K562 (cell line): ENCODE results near the gene ACAA2. TPM values are rescaled to one million over a fixed set of nuclear protein-coding genes. Genes with fewer than 3 reads are reported as not detected.

Experiments used
- ATAC-seq: fragments of 200-7000 bp; cut with Tn5 transposase; 3 replicates; pipeline ENCODE4 v1.9.1; 2020; ENCODE audit warnings: moderate library complexity
- Bru-seq: library from RNA; stranded (reverse); fragments of 400-500 nt; gene quantifications from one replicate; lab custom pipeline; 2021; lab: Mats Ljungman, UMichigan
- BruChase-seq, 2 experiments: library from RNA; stranded (reverse); fragments of 400-500 nt; gene quantifications; one replicate each; lab custom pipeline; 2021; lab: Mats Ljungman, UMichigan
- BruUV-seq: library from RNA; stranded (reverse); fragments of 400-500 nt; replicated peaks from 2 replicates; lab custom pipeline; 2021; lab: Mats Ljungman, UMichigan
- CTCF ChIA-PET: fragments of 300-600 bp; formaldehyde crosslinking; extraction: SDS; loops from one replicate; lab custom pipeline; 2021; ENCODE audit warnings: low intra/inter-chr PET ratio; lab: Yijun Ruan, JAX
- POLR2A ChIA-PET: fragments of 300-600, 350-650 bp; sonication (Branson Sonifier 250); formaldehyde crosslinking; extraction: SDS; loops from one replicate; lab custom pipeline; 2021; ENCODE audit warnings: antibody characterized with exemption, inconsistent platforms; lab: Yijun Ruan, JAX
- DNase-seq, 4 experiments: peaks; one replicate each; pipeline versions ENCODE4 v3.0.0 to v3.0.0-alpha.2; 2011 to 2018; ENCODE audit warnings: low spot score in 3 of 4, mixed read lengths in 3 of 4; ENCODE audit errors: extremely low read depth in 1 of 4
- FAIRE-seq: peaks from 2 replicates; lab custom pipeline; 2011; peaks lifted over from hg19 to GRCh38; lab: Jason Lieb, UNC
- H2AFZ ChIP-seq: 2 replicates; pipeline ENCODE4 v1.6.0; 2011; ENCODE audit warnings: low read depth, low read length, control low read depth, inconsistent platforms
- H3K27ac ChIP-seq: fragments of 200-600 bp; 3 replicates; pipeline ENCODE4 v1.8.0; 2011; ENCODE audit warnings: low read depth, mild to moderate bottlenecking, control low read depth, inconsistent platforms, low read length, moderate library complexity, mixed read lengths; ENCODE audit errors: extremely low read depth
- H3K27me3 ChIP-seq, 2 experiments: fragments of 300-600 bp in 1 of 2; 2 replicates in 1 of 2; 3 replicates in 1 of 2; pipeline versions ENCODE4 v1.6.0 to v1.8.0; 2011; ENCODE audit warnings: inconsistent platforms in 2 of 2, low read length in 2 of 2, mild to moderate bottlenecking in 1 of 2, mixed read lengths in 1 of 2, moderate library complexity in 1 of 2; ENCODE audit not compliant: control insufficient read depth in 2 of 2, insufficient read depth in 2 of 2
- H3K36me3 ChIP-seq: fragments of 300-600 bp; 3 replicates; pipeline ENCODE4 v1.8.0; 2011; ENCODE audit warnings: mild to moderate bottlenecking, low read length, inconsistent platforms; ENCODE audit not compliant: control insufficient read depth, insufficient read depth
- H3K4me1 ChIP-seq, 2 experiments: fragments of 200-600 bp in 1 of 2; replicated peaks in 1 of 2; 2 replicates in 1 of 2; 3 replicates in 1 of 2; pipeline versions ENCODE4 v1.5.1 to v1.8.0; 2011; ENCODE audit warnings: inconsistent platforms in 2 of 2, low read length in 2 of 2, mild to moderate bottlenecking in 1 of 2, mixed read lengths in 1 of 2, moderate library complexity in 1 of 2; ENCODE audit not compliant: control insufficient read depth in 2 of 2, insufficient read depth in 2 of 2
- H3K4me2 ChIP-seq: 2 replicates; pipeline ENCODE4 v1.6.1; 2011; ENCODE audit warnings: low read length, control low read depth, inconsistent platforms, mixed read lengths; ENCODE audit not compliant: insufficient read depth
- H3K4me3 ChIP-seq: fragments of 200-600 bp; sonication (generic), shearing (Covaris generic); 2 replicates; pipeline ENCODE4 v1.5.1; 2016; ENCODE audit warnings: control low read depth, inconsistent platforms
- H3K79me2 ChIP-seq: fragments of 200-600 bp; 3 replicates; pipeline ENCODE4 v1.8.0; 2011; ENCODE audit warnings: low read length, inconsistent platforms; ENCODE audit not compliant: control insufficient read depth, insufficient read depth
- H3K9ac ChIP-seq, 2 experiments: 2 replicates each; pipeline versions ENCODE4 v1.6.0 to v1.6.1; 2011; ENCODE audit warnings: low read depth in 2 of 2, low read length in 2 of 2, control low read depth in 1 of 2, inconsistent platforms in 1 of 2, mild to moderate bottlenecking in 1 of 2, mixed read lengths in 1 of 2; ENCODE audit not compliant: insufficient read depth in 1 of 2
- H3K9me1 ChIP-seq: one replicate; pipeline ENCODE4 v1.6.0; 2011; ENCODE audit warnings: inconsistent platforms, mild to moderate bottlenecking, low read length, moderate library complexity; ENCODE audit not compliant: control insufficient read depth, insufficient read depth
- H3K9me3 ChIP-seq: replicated peaks from 2 replicates; pipeline ENCODE4 v1.5.1; 2011; ENCODE audit warnings: low read depth, low read length, inconsistent platforms; ENCODE audit not compliant: control insufficient read depth, insufficient read depth
- H4K20me1 ChIP-seq: replicated peaks from 2 replicates; pipeline ENCODE4 v1.6.1; 2011; ENCODE audit warnings: low read length, inconsistent platforms, mixed read lengths; ENCODE audit not compliant: control insufficient read depth, insufficient read depth
- BCOR ChIP-seq: fragments of 450-650 bp; IDR thresholded peaks from 2 replicates; pipeline ENCODE4 v1.6.1; 2016
- L3MBTL2 ChIP-seq: fragments of 450-650 bp; IDR thresholded peaks from 2 replicates; pipeline ENCODE4 v1.6.1; 2016; ENCODE audit warnings: mild to moderate bottlenecking, moderate library complexity
- MEIS2 ChIP-seq: fragments of 450-650 bp; IDR thresholded peaks from 2 replicates; pipeline ENCODE4 v1.6.1; 2014; ENCODE audit warnings: mild to moderate bottlenecking; ENCODE audit not compliant: partially characterized antibody
- NR2C1 ChIP-seq, 2 experiments: fragments of 450-650 bp; IDR thresholded peaks; 2 replicates each; pipeline ENCODE4 v1.6.1; 2017; ENCODE audit warnings: mild to moderate bottlenecking in 2 of 2, antibody characterized with exemption in 1 of 2, inconsistent platforms in 1 of 2, missing compliant biosample characterization in 1 of 2, missing genetic modification characterization in 1 of 2
- NR2C2 ChIP-seq, 2 experiments: fragments of 200-800 bp in 1 of 2; sonication (Bioruptor generic) in 1 of 2; sonication (generic) in 1 of 2; formaldehyde crosslinking in 1 of 2; IDR thresholded peaks; 2 replicates each; pipeline versions ENCODE4 v1.6.1 to v1.8.0; 2016 to 2022; ENCODE audit warnings: mild to moderate bottlenecking in 1 of 2, missing compliant biosample characterization in 1 of 2, missing genetic modification characterization in 1 of 2, missing genetic modification reagents in 1 of 2
- POLR2G ChIP-seq: fragments of 200-400 bp; formaldehyde crosslinking; IDR thresholded peaks from 2 replicates; pipeline ENCODE4 v1.6.1; 2017; ENCODE audit warnings: low read depth, mild to moderate bottlenecking, antibody characterized with exemption, low read length, moderate library complexity
- SOX6 ChIP-seq: fragments of 450-650 bp; IDR thresholded peaks from 2 replicates; pipeline ENCODE4 v1.6.1; 2014; ENCODE audit warnings: mild to moderate bottlenecking
- U2AF2 ChIP-seq: fragments of 200-400 bp; formaldehyde crosslinking; optimal IDR thresholded peaks from 2 replicates; pipeline ENCODE3; 2017; ENCODE audit warnings: low read depth, mild to moderate bottlenecking, low read length
- ZNF699 ChIP-seq: fragments of 250-450 bp; sonication (Bioruptor Pico); IDR thresholded peaks from 2 replicates; pipeline ENCODE4 v1.8.0; 2021; ENCODE audit warnings: mild to moderate bottlenecking, moderate library complexity; ENCODE audit not compliant: insufficient replicate concordance
- WGBS: fragments of 100-300 bp; shearing (Covaris generic); methylation state at CpG from one replicate; pipeline ENCODE4 v1.1.6; 2016; ENCODE audit warnings: low coverage, mixed read lengths; ENCODE audit not compliant: insufficient coverage; ENCODE audit errors: missing lambda C conversion rate; 5-methylcytosine and 5-hydroxymethylcytosine counted together
- in situ Hi-C: fragments of 300-500 bp; cut with MboI; formaldehyde crosslinking; loops from 4 replicates; pipeline ENCODE4 v1.15.0; 2018; ENCODE audit warnings: inconsistent platforms, mixed read lengths
- intact Hi-C: fragments of 100-400 bp; cut with micrococcal nuclease; formaldehyde crosslinking; loops from 2 replicates; pipeline ENCODE4 v1.14.2; 2022
- long read RNA-seq, 3 experiments: library from polyadenylated mRNA in 2 of 3; library from RNA in 1 of 3; unstranded in 2 of 3; stranded (forward) in 1 of 3; transcript quantifications; one replicate each; pipeline ENCODE4 v2.0.0, GENCODE V29; 2019 to 2022
- polyA minus RNA-seq, 3 experiments: library from RNA; depleted of rRNA, polyadenylated mRNA; stranded (reverse); fragments of >200 nt; gene quantifications; 2 replicates each; pipeline ENCODE4 v1.2.3, GENCODE V29; 2011
- polyA plus RNA-seq, 8 experiments: library from polyadenylated mRNA; depleted of rRNA in 4 of 8; stranded (reverse) in 5 of 8; unstranded in 3 of 8; fragments of >200 nt; fragmentation: Nextera tagmentation in 2 of 8; fragmentation: Illumina TruSeq in 1 of 8; extraction: Ambion mirVana in 2 of 8; extraction: Trizol in 1 of 8; gene quantifications; 2 replicates each; pipeline versions ENCODE4 v1.2.1 to v1.2.3, GENCODE V29; 2011 to 2014; ENCODE audit warnings: inconsistent platforms in 1 of 8, missing spikeins in 1 of 8
- total RNA-seq, 7 experiments: library from RNA; depleted of rRNA in 6 of 7; stranded (reverse); fragments of >200 nt in 6 of 7; fragmentation: Illumina TruSeq in 2 of 7; extraction: Trizol in 2 of 7; gene quantifications; 2 replicates each; pipeline versions ENCODE4 v1.2.1 to v1.2.3, GENCODE V29; 2011 to 2021; ENCODE audit warnings: low replicate concordance in 1 of 7
- TF ChIP-seq, protein P1 (sequence below): fragments of 200-800 bp; sonication (Bioruptor generic); IDR thresholded peaks from 2 replicates; pipeline ENCODE4 v1.6.1; 2017; ENCODE audit warnings: missing genetic modification characterization, missing compliant biosample characterization

ACAA2 gene, protein sequence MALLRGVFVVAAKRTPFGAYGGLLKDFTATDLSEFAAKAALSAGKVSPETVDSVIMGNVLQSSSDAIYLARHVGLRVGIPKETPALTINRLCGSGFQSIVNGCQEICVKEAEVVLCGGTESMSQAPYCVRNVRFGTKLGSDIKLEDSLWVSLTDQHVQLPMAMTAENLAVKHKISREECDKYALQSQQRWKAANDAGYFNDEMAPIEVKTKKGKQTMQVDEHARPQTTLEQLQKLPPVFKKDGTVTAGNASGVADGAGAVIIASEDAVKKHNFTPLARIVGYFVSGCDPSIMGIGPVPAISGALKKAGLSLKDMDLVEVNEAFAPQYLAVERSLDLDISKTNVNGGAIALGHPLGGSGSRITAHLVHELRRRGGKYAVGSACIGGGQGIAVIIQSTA
- 2.3 and 7.6 TPM in 2 replicates for total RNA-seq (2011; cell fraction: chromatin; rRNA removed; ENCODE audit: low replicate concordance)
- total RNA-seq (2011; cell fraction: nucleolus; rRNA removed) = 2.2 and 4.6 TPM in 2 replicates
- 5.1 and 8.6 TPM in 2 replicates for total RNA-seq (2011; cell fraction: nucleoplasm; rRNA removed)
- total RNA-seq (2014; rRNA removed) (15.6 and 17.6 TPM in 2 replicates), total RNA-seq (2014; rRNA removed; fragmentation: Illumina TruSeq; extraction: Trizol) (26.6 and 28.4 TPM in 2 replicates), total RNA-seq (2015; rRNA removed; fragmentation: Illumina TruSeq; extraction: Trizol) (21.4 and 22.3 TPM in 2 replicates), total RNA-seq (2021) (21.5 and 22.4 TPM in 2 replicates), polyA plus RNA-seq (2011; rRNA removed) (13.2 and 13.3 TPM in 2 replicates), polyA plus RNA-seq (2014; fragmentation: Illumina TruSeq; extraction: Trizol) (17.6 and 23.3 TPM in 2 replicates), polyA plus RNA-seq (2014; fragmentation: Nextera tagmentation; extraction: Ambion mirVana) (10 to 100 TPM; 21.7 to 31.5 TPM), polyA plus RNA-seq (2014; rRNA removed) (13.2 and 15.0 TPM in 2 replicates), polyA minus RNA-seq (2011; rRNA and poly(A)+ RNA removed) (15.6 and 18.9 TPM in 2 replicates), Bru-seq, nascent RNA (percentile 55 among the genes with signal in this experiment), BruChase-seq, experiment 1, labeled RNA remaining after a 2-hour chase (percentile 63 among the genes with signal in this experiment), BruChase-seq, experiment 2, labeled RNA remaining after a 6-hour chase (percentile 66 among the genes with signal in this experiment)
- polyA plus RNA-seq (2011; cell fraction: cytosol; rRNA removed) = 4.1 and 11.4 TPM in 2 replicates
- polyA plus RNA-seq (2011; cell fraction: nucleus; rRNA removed) = 4.7 and 7.5 TPM in 2 replicates
- 27.9 and 45.3 TPM in 2 replicates for polyA plus RNA-seq (2012)
- polyA minus RNA-seq (2011; cell fraction: cytosol; rRNA and poly(A)+ RNA removed) = 4.8 and 5.5 TPM in 2 replicates
- polyA minus RNA-seq (2011; cell fraction: nucleus; rRNA and poly(A)+ RNA removed) = 1.5 and 3.8 TPM in 2 replicates
- long read RNA-seq, experiment 1, transcript ACAA2-201 (10 exons, 3,350 nt) = major isoform, 30 of 42 reads
- long read RNA-seq, experiment 1, partial matches to known transcripts = 1 of 42 reads
- long read RNA-seq, experiment 1, other reads (novel, unspliced or antisense) = 7 of 42 reads
- long read RNA-seq, experiment 2, transcript ACAA2-201 (10 exons, 3,350 nt) = major isoform, 6 of 14 reads
- long read RNA-seq, experiment 2, partial matches to known transcripts = 2 of 14 reads
- long read RNA-seq, experiment 2, other reads (novel, unspliced or antisense) = 6 of 14 reads
- long read RNA-seq, experiment 3, transcript ACAA2-201 (10 exons, 3,350 nt) = major isoform, 8 of 18 reads
- long read RNA-seq, experiment 3, partial matches to known transcripts = 4 of 18 reads
- long read RNA-seq, experiment 3, other reads (novel, unspliced or antisense) = 6 of 18 reads

DNA sequence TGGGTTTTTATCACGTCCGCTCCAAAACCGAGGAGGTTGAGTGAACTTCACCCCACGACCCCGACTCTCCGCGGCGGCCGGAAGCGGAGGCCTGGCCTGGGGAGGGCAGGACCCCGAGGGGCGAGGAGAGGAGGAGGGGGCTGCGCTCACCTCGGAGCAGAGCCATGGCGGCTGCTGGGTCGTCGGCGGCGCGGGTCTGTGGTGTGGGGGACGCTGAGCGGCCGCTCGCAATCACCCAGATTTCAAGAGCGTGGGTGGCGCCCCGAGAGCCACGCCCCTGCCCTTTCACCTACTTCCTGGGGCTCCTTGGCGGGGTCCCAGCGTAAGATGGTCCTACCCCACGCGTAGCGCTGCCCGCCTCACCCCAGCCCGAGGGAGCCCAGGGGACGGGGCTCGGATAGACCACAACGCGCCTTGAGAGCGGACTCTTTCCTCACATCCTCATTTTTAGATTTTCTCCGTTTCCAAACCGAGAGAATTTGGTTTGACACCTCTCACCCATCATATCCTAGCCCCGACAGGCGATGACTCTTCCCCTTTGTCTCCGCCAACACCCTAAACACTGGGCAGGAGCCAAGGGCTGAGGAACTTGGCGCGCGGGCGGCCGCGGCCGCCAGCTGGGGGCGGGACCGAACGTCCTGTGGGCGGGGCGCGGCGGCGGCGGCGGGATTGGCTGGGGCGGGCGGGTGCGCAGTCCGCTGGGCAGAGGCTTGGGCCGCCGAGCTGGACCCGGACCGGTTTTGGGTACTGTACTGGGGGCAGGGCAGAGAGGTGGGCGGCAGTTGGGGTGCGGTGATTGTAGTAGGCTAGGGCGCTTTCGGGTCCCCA is at the start of gene ACAA2:
Gene ACAA2 (minus strand): TSS at position 215 of the 828 bp plus-strand sequence. CDS start 49 bp downstream, at position 166.
- no peak for FAIRE-seq
- H3K4me3 ChIP-seq = peak within 1 kb of the TSS; percentile 62
- TF ChIP-seq L3MBTL2 (0 out of 2 replicates have a peak, but pooled peaks have one; percentile 19), U2AF2 (no peak), BCOR (no peak), ZNF699 (CRISPR knock-in tag) (no peak), MEIS2 (peak; percentile 49), NR2C1 (IDR thresholded peaks at IDR 0.05) (no peak), NR2C1 (tag; IDR thresholded peaks at IDR 0.05) (0 out of 2 replicates have a peak, but pooled peaks have one; percentile 28), POLR2G (peak; percentile 83), NR2C2 (CRISPR knock-in tag; IDR thresholded peaks at IDR 0.05) (no peak), NR2C2 (tag; IDR thresholded peaks at IDR 0.05) (peak; percentile 91), SOX6 (peak; percentile 38; the same call in 1 of the 2 replicates)
- TF ChIP-seq, protein P1, sequence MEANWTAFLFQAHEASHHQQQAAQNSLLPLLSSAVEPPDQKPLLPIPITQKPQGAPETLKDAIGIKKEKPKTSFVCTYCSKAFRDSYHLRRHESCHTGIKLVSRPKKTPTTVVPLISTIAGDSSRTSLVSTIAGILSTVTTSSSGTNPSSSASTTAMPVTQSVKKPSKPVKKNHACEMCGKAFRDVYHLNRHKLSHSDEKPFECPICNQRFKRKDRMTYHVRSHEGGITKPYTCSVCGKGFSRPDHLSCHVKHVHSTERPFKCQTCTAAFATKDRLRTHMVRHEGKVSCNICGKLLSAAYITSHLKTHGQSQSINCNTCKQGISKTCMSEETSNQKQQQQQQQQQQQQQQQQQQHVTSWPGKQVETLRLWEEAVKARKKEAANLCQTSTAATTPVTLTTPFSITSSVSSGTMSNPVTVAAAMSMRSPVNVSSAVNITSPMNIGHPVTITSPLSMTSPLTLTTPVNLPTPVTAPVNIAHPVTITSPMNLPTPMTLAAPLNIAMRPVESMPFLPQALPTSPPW (CRISPR knock-in tag) = peak; percentile 38; the same call in 1 of the 2 replicates

More for the DNA sequence above, at the start of gene ACAA2:
- in situ Hi-C loops = no loop called here
- DNase-seq (peak; percentile 72 to 79 (median 73)), ATAC-seq (peak; percentile 95)
- Histone ChIP-seq H3K36me3 (no peaks in the 10 kb centered on the region), H3K27ac (peak within 1 kb of the TSS; percentile 88), H2AFZ (peak within 1 kb of the TSS; percentile 96), H3K9ac (peak within 1 kb of the TSS; percentile 86 to 92), H3K4me1 (peaks cover 8 to 21% of the 10 kb centered on the region in 2 experiments; a peak in 4 of 5 replicates), H4K20me1 (no peaks in the 10 kb centered on the region), H3K4me2 (peak within 1 kb of the TSS; percentile 88), H3K27me3 (no peaks in the 10 kb centered on the region), H3K79me2 (peaks cover 10% of the 10 kb centered on the region; the same call in 2 of the 3 replicates), H3K9me1 (no peaks in the 10 kb centered on the region), H3K9me3 (no peaks in the 10 kb centered on the region; the same call in 1 of the 2 replicates)
- intact Hi-C loops = no loop called here
- BruUV-seq = no TSS peak
- WGBS = 0% methylated on average over 24 of the region's 74 CpGs
- ChIA-PET POLR2A (interaction anchor here (0.5 to 1.9 kb wide), 4 partner anchors 9 to 328 kb away, joined by 3 to 5 read pairs (median 3); no protein-coding TSS in a partner anchor), CTCF (no interaction called here)
